ENCODE results near the gene PCDH9.

Gene PCDH9

GRCh38 chr13:67168384-67168783, 61.8 kb downstream of the PCDH9 start:
- no peak for TF ChIP-seq CTCF (conservative IDR thresholded peaks at IDR 0.05; ENCODE audit: low read depth, low read length)
- no peak overlapping the region for H3K4me3 ChIP-seq (ENCODE audit: low read depth, low read length)
- DNase-seq (ENCODE audit: low read depth) = no peak

GRCh38 chr13:67167420-67167819, 62.7 kb downstream of the PCDH9 start:
- DNase-seq (ENCODE audit: low read depth) = no peak
- H3K4me3 ChIP-seq (ENCODE audit: low read depth, low read length) = no peak overlapping the region
- no peak for TF ChIP-seq CTCF (conservative IDR thresholded peaks at IDR 0.05; ENCODE audit: low read depth, low read length)

GRCh38 chr13:67161176-67161575, 69.0 kb downstream of the PCDH9 start:
- H3K4me3 ChIP-seq (ENCODE audit: low read depth, low read length) = no peak overlapping the region
- no peak for TF ChIP-seq CTCF (conservative IDR thresholded peaks at IDR 0.05; ENCODE audit: low read depth, low read length)
- DNase-seq (ENCODE audit: low read depth) = no peak

GRCh38 chr13:67158903-67159302, 71.2 kb downstream of the PCDH9 start:
- no peak for TF ChIP-seq CTCF (conservative IDR thresholded peaks at IDR 0.05; ENCODE audit: low read depth, low read length)
- DNase-seq (ENCODE audit: low read depth) = no peak
- H3K4me3 ChIP-seq (ENCODE audit: low read depth, low read length) = no peak overlapping the region

GRCh38 chr13:67156723-67157060, 73.4 kb downstream of the PCDH9 start:
- DNase-seq (ENCODE audit: low read depth) = no peak
- no peak overlapping the region for H3K4me3 ChIP-seq (ENCODE audit: low read depth, low read length)
- TF ChIP-seq CTCF (conservative IDR thresholded peaks at IDR 0.05; ENCODE audit: low read depth, low read length) = no peak

GRCh38 chr13:67155898-67156722, 74.0 kb downstream of the PCDH9 start:
- TF ChIP-seq CTCF (conservative IDR thresholded peaks at IDR 0.05; ENCODE audit: low read depth, low read length) = no peak
- no peak for DNase-seq (ENCODE audit: low read depth)

GRCh38 chr13:67152085-67152484, 78.1 kb downstream of the PCDH9 start:
- TF ChIP-seq CTCF (conservative IDR thresholded peaks at IDR 0.05; ENCODE audit: low read depth, low read length) = no peak
- no peak overlapping the region for H3K4me3 ChIP-seq (ENCODE audit: low read depth, low read length)
- no peak for DNase-seq (ENCODE audit: low read depth)

More at GRCh38 chr13:67155898-67156722, 74.0 kb downstream of the PCDH9 start:
- no peak overlapping the region for H3K4me3 ChIP-seq (ENCODE audit: low read depth, low read length)
